Measurements from ENCODE around the gene AGBL5.

The AGBL5 gene, protein sequence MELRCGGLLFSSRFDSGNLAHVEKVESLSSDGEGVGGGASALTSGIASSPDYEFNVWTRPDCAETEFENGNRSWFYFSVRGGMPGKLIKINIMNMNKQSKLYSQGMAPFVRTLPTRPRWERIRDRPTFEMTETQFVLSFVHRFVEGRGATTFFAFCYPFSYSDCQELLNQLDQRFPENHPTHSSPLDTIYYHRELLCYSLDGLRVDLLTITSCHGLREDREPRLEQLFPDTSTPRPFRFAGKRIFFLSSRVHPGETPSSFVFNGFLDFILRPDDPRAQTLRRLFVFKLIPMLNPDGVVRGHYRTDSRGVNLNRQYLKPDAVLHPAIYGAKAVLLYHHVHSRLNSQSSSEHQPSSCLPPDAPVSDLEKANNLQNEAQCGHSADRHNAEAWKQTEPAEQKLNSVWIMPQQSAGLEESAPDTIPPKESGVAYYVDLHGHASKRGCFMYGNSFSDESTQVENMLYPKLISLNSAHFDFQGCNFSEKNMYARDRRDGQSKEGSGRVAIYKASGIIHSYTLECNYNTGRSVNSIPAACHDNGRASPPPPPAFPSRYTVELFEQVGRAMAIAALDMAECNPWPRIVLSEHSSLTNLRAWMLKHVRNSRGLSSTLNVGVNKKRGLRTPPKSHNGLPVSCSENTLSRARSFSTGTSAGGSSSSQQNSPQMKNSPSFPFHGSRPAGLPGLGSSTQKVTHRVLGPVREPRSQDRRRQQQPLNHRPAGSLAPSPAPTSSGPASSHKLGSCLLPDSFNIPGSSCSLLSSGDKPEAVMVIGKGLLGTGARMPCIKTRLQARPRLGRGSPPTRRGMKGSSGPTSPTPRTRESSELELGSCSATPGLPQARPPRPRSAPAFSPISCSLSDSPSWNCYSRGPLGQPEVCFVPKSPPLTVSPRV

DNA sequence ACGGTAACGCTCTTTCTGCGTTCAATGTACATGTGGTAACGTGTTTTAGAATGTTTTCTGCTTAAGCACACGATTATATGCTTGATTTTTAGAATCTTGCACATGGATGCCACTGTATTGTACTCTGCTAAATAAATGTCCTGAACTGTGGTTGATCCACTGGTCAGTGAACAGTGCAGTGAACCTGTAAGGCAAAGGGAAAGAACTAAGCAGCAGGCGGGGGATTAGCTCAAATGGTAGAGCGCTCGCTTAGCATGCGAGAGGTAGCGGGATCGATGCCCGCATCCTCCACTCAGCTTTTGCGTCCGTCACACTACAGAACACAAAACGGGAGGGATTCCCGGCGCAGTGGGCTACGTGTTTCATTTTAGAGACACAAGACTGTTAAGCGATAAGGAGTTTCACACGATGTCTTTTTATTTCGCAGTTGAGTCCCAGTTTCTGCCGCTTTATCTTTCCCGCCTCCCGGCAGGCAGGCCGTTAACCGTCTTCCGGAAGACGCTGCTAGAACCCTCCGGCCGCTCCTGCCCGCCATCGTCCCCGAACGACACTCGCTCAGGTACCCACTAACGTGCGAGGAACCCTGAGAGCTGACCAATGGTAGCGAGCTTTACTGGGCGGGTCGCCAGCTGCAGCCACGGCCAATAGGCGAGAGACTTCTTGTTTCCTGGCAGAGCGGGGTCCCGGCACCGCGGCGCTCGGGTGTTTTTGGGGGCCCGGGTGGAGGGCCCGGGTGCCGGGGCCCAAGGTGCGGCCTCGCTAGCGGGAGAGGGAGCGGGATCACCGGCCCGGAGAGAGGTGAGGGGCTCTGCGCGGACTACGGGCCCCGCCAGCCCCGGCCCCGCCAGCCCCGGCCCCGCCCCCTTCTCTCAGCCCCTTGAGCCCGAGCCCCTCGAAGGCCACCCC, at the start of gene AGBL5:
AGBL5 (plus strand) TSS at position 673 of the 906 bp plus-strand sequence. CDS start 1,291 bp downstream, outside the sequence.
- Histone ChIP-seq H3K9ac (ENCODE audit: low read length) (peak within 1 kb of the TSS; percentile 71), H3K9me3 (ENCODE audit: control insufficient read depth, low read depth, low read length) (no peaks in the 10 kb centered on the region), H3K36me3 (ENCODE audit: control insufficient read depth, low read depth, low read length) (peaks cover 23% of the 10 kb centered on the region), H3K4me3 (ENCODE audit: low read length) (peak within 1 kb of the TSS; percentile 73), H3K4me1 (ENCODE audit: control insufficient read depth, low read depth, low read length) (peaks cover 4% of the 10 kb centered on the region), H3K27me3 (ENCODE audit: control insufficient read depth, insufficient read depth, low read length) (no peaks in the 10 kb centered on the region), H3K27ac (ENCODE audit: low read length) (peak within 1 kb of the TSS; percentile 6)

DNA sequence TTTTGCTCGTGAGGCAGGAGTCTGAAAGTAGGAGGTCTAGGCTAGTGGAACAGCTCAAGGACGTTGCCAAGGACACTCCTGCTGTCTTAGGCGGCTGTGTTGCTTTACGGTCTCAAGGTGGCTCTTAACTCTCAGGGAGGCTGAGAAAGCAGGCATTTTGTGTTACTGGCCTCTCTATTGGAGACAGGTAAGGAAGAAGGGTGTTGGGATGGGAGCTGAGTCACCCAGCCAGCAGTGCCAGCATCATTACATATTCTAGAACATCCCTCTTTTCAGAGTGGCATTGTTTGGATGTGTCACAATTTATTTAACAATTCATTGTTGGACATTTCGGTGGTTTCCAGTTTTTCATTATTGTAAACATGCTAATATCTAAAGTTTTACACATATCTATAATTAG, 49.5 kb upstream of the AGBL5 start:
- no peak overlapping the region for H3K27ac ChIP-seq (ENCODE audit: low read length)
- H3K9ac ChIP-seq (ENCODE audit: low read length) = no peak overlapping the region
- H3K4me3 ChIP-seq (ENCODE audit: low read length) = no peak overlapping the region
- no peaks in the 10 kb centered on the region for H3K9me3 ChIP-seq (ENCODE audit: control insufficient read depth, low read depth, low read length)
- H3K4me1 ChIP-seq (ENCODE audit: control insufficient read depth, low read depth, low read length) = no peaks in the 10 kb centered on the region
- no peaks in the 10 kb centered on the region for H3K27me3 ChIP-seq (ENCODE audit: control insufficient read depth, insufficient read depth, low read length)
- H3K36me3 ChIP-seq (ENCODE audit: control insufficient read depth, low read depth, low read length) = no peaks in the 10 kb centered on the region

DNA sequence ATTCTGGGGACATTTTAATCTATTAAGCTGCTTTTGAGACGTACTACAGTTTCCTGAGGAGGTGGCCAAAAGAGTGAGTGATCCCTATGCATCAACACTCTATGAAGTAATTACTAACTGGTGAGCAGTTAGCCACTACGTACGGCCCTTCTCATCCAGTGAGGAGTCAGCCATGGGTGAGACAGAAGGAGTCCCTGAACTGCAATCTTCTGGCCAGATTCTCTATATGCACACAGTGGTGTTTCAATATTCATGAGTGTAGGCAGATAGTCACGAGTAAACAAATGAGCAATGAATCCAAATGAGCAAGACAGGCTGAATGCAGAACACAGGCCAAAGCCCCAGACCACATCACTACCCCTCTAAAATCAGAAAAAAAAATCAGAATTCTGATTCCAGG, 48.5 kb upstream of the AGBL5 start:
- Histone ChIP-seq H3K27me3 (ENCODE audit: control insufficient read depth, insufficient read depth, low read length) (no peaks in the 10 kb centered on the region), H3K36me3 (ENCODE audit: control insufficient read depth, low read depth, low read length) (no peaks in the 10 kb centered on the region), H3K4me1 (ENCODE audit: control insufficient read depth, low read depth, low read length) (no peaks in the 10 kb centered on the region), H3K4me3 (ENCODE audit: low read length) (no peak overlapping the region), H3K27ac (ENCODE audit: low read length) (no peak overlapping the region), H3K9ac (ENCODE audit: low read length) (no peak overlapping the region), H3K9me3 (ENCODE audit: control insufficient read depth, low read depth, low read length) (no peaks in the 10 kb centered on the region)

DNA sequence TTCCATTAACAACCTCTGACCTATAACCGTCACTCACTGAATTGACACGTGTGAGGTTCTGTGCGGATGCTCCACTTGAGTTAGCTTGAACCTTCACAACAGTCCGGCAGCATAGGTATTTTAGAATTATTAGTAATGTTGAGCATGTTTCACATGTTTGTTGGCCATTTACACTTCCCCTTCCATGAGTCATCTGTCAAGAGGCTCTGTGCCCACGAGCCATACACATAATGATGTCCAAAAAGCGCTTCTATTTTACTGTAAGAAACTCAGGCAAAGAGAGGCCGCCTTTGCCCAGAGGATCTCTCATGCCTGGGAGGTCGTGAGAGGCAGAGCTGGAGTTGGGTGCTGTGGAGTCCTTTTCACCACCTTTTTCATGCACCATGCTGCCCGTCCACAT, 47.6 kb upstream of the AGBL5 start:
- no peak overlapping the region for H3K4me3 ChIP-seq (ENCODE audit: low read length)
- no peaks in the 10 kb centered on the region for H3K27me3 ChIP-seq (ENCODE audit: control insufficient read depth, insufficient read depth, low read length)
- no peaks in the 10 kb centered on the region for H3K9me3 ChIP-seq (ENCODE audit: control insufficient read depth, low read depth, low read length)
- no peaks in the 10 kb centered on the region for H3K36me3 ChIP-seq (ENCODE audit: control insufficient read depth, low read depth, low read length)
- no peak overlapping the region for H3K9ac ChIP-seq (ENCODE audit: low read length)
- H3K4me1 ChIP-seq (ENCODE audit: control insufficient read depth, low read depth, low read length) = no peaks in the 10 kb centered on the region
- H3K27ac ChIP-seq (ENCODE audit: low read length) = no peak overlapping the region

DNA sequence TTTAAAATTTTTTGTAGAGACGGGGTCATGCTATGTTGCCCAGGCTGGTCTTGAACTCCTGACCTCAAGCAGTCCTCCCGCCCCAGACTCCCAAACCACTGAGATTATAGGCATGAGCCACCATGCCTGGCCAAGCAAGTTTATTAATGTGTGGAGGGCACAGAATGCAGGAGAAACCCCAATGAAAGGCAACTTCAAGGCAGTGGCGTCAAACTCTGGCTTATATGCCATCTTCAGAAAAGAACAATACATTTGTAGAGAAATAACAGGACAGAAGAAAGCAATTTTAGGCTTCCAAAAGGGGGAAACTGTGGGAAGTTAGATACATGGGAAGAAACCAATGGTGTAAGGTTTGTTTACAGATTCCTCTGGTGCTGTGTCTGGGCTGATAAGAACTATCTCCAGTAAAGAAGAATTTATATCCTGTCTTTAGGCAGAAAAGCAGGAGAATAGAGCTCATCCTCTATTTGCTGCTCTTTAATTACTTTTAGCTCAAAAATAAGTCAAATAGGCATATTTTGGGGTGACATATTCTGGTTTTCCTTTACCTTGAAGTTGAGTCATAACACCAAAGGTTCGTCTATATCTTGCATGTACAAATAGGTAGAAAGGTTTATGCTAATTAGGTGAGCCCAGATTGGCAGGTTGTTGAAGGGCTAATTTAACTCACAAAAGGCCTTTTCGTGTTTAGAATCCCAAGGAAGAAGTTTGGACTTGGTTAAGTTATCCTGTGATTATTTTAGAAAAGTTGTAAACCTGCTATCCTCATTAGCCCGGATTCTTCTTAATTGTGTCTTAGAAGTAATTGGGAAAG, 44.7 kb upstream of the AGBL5 start:
- H3K9me3 ChIP-seq (ENCODE audit: control insufficient read depth, low read depth, low read length) = no peaks in the 10 kb centered on the region
- no peaks in the 10 kb centered on the region for H3K4me1 ChIP-seq (ENCODE audit: control insufficient read depth, low read depth, low read length)
- H3K9ac ChIP-seq (ENCODE audit: low read length) = no peak overlapping the region
- H3K27ac ChIP-seq (ENCODE audit: low read length) = no peak overlapping the region
- H3K4me3 ChIP-seq (ENCODE audit: low read length) = no peak overlapping the region
- H3K27me3 ChIP-seq (ENCODE audit: control insufficient read depth, insufficient read depth, low read length) = no peaks in the 10 kb centered on the region
- no peaks in the 10 kb centered on the region for H3K36me3 ChIP-seq (ENCODE audit: control insufficient read depth, low read depth, low read length)

DNA sequence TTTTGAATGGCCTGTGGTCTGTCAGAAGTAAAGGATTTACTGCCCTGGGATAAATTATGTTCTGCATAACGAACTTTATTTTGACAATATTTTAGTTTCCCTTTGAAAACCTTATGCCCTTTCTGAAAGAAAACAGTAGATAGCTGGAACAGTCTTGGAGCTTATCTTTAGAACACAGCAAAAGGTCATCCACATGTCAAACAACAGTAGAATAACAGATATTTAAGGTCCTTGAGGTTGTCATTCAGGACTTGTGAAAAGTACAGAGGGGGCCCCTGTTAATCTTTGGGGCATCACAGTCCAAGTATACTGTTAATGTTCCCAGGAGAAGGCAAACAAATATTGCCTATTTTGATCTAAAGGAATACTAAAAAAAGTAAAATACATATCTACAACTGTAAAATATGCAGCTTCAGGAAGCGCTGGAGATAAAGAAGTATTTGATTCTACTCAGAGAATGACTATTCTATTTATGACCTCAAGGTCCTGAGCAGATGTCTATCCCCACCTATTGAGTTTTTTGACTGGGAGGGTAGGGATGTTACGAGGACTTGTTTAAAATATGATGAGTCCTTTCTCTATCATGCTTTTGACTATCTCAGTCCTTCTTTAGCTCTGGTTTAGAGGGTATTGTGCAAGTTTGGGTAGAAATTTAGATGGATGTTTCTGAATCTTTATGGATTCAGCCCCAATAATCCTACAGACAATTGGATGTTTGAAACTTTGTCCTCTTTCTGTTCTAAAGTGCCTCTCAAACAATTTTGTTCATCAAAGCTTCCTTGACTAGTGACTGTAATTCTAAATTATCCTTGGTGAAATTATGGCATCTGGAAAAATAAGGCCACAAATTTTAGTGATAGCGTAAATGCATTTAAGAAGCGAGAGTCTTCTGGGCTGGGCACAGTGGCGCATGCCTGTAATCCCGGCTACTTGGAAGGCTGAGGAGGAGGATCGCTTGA, 43.8 kb upstream of the AGBL5 start:
- H3K4me1 ChIP-seq (ENCODE audit: control insufficient read depth, low read depth, low read length) = no peaks in the 10 kb centered on the region
- H3K4me3 ChIP-seq (ENCODE audit: low read length) = no peak overlapping the region
- no peaks in the 10 kb centered on the region for H3K9me3 ChIP-seq (ENCODE audit: control insufficient read depth, low read depth, low read length)
- H3K36me3 ChIP-seq (ENCODE audit: control insufficient read depth, low read depth, low read length) = no peaks in the 10 kb centered on the region
- H3K27ac ChIP-seq (ENCODE audit: low read length) = no peak overlapping the region
- H3K9ac ChIP-seq (ENCODE audit: low read length) = no peak overlapping the region
- no peaks in the 10 kb centered on the region for H3K27me3 ChIP-seq (ENCODE audit: control insufficient read depth, insufficient read depth, low read length)

DNA sequence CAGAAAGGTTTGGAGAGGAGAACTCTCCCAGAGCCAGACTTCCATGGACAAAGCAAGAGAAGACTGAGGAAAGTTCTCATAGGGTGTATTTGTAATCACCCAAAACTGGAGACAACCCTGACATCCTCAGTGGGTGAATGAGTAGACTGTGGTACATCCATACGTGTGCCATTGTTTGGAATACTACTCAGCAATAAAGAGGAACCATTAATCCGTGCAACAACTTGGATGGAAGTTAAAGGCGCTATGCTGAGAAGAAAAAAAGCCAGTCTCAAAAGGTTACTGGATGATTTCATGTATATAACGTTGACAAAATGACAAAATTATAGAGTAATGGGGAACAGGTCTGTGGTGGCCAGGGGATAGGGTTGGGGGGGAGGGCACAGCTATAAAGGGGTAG, 42.8 kb upstream of the AGBL5 start:
- Histone ChIP-seq H3K4me1 (ENCODE audit: control insufficient read depth, low read depth, low read length) (no peaks in the 10 kb centered on the region), H3K36me3 (ENCODE audit: control insufficient read depth, low read depth, low read length) (no peaks in the 10 kb centered on the region), H3K27ac (ENCODE audit: low read length) (no peak overlapping the region), H3K27me3 (ENCODE audit: control insufficient read depth, insufficient read depth, low read length) (no peaks in the 10 kb centered on the region), H3K9me3 (ENCODE audit: control insufficient read depth, low read depth, low read length) (no peaks in the 10 kb centered on the region), H3K9ac (ENCODE audit: low read length) (no peak overlapping the region), H3K4me3 (ENCODE audit: low read length) (no peak overlapping the region)

DNA sequence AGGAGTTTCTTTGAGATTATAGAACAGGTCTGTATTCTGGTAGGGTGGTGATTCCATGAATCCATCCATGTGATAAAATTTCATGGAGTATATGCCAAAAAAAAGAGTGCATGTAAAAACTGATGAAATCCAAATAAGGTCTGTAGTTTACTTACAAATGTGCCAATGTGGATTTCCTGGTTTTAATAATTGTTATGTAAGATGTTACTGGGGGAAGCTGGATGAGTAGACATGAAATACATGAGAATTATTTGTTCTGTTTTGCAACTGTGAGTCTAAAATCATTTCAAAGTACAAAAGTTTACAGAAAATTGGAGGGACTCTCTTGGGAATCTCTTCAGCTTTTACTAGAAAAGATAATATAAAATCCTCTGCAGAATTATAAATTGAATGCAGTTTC, 42.4 kb upstream of the AGBL5 start:
- Histone ChIP-seq H3K4me1 (ENCODE audit: control insufficient read depth, low read depth, low read length) (no peaks in the 10 kb centered on the region), H3K4me3 (ENCODE audit: low read length) (no peak overlapping the region), H3K9ac (ENCODE audit: low read length) (no peak overlapping the region), H3K27me3 (ENCODE audit: control insufficient read depth, insufficient read depth, low read length) (no peaks in the 10 kb centered on the region), H3K9me3 (ENCODE audit: control insufficient read depth, low read depth, low read length) (no peaks in the 10 kb centered on the region), H3K27ac (ENCODE audit: low read length) (no peak overlapping the region), H3K36me3 (ENCODE audit: control insufficient read depth, low read depth, low read length) (no peaks in the 10 kb centered on the region)

DNA sequence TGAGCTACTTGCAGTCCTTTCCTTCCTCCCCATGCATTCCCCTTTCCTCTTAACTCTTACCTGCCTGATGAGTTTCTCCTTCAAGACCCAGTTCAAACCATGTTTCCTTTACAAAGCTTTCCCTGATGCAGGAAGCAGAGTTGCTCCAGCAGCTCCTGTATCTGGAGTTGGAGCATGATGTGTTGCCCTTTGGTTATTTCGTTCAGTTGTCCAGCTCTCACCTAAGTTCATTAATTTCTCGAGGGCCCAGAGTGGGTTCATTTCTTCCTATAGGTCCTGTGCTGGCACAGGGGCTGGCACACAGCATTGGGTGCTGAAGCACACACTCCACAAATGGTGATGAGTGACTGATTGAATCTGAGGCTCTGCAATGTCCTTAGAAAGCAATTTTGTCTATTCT, 41.8 kb upstream of the AGBL5 start:
- Histone ChIP-seq H3K4me3 (ENCODE audit: low read length) (no peak overlapping the region), H3K9ac (ENCODE audit: low read length) (no peak overlapping the region), H3K9me3 (ENCODE audit: control insufficient read depth, low read depth, low read length) (no peaks in the 10 kb centered on the region), H3K27me3 (ENCODE audit: control insufficient read depth, insufficient read depth, low read length) (no peaks in the 10 kb centered on the region), H3K27ac (ENCODE audit: low read length) (no peak overlapping the region), H3K36me3 (ENCODE audit: control insufficient read depth, low read depth, low read length) (no peaks in the 10 kb centered on the region), H3K4me1 (ENCODE audit: control insufficient read depth, low read depth, low read length) (no peaks in the 10 kb centered on the region)

DNA sequence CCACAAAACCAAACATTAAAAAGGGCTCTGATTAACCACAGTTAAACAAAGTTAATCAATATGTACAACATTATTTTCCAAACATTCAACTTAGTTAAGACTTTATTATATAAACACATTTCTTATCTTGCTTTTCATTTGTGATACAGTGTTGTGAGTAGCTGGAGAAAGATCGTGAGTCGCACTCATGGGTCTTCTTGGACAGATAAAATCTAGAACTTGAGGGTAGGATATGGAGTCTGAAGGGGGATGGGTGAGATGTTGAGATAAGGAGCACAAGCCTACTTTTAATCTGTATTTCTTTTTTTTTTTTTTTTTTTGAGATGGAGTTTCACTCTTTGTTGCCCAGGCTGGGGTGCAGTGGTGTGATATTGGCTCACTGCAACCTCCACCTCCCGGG, 41.3 kb upstream of the AGBL5 start:
- Histone ChIP-seq H3K9ac (ENCODE audit: low read length) (no peak overlapping the region), H3K27ac (ENCODE audit: low read length) (no peak overlapping the region), H3K36me3 (ENCODE audit: control insufficient read depth, low read depth, low read length) (no peaks in the 10 kb centered on the region), H3K4me3 (ENCODE audit: low read length) (no peak overlapping the region), H3K4me1 (ENCODE audit: control insufficient read depth, low read depth, low read length) (no peaks in the 10 kb centered on the region), H3K9me3 (ENCODE audit: control insufficient read depth, low read depth, low read length) (no peaks in the 10 kb centered on the region), H3K27me3 (ENCODE audit: control insufficient read depth, insufficient read depth, low read length) (no peaks in the 10 kb centered on the region)

Measured in iPS-18a (cell line).